Mesenchymal stem cell (in vitro differentiated cells and primary cell): ENCODE data around the gene GART.

Source experiments
- DNase-seq: peaks from one replicate; pipeline ENCODE4 v3.0.0-alpha.2; 2013
- H2AFZ ChIP-seq: one replicate; pipeline ENCODE4 v1.6.1; 2013; ENCODE audit warnings: low read depth, mild to moderate bottlenecking, control low read depth, inconsistent platforms, low read length, moderate library complexity
- H2AK5ac ChIP-seq: 2 replicates; pipeline ENCODE4 v1.6.1; 2013; ENCODE audit warnings: low read length, moderate library complexity, mild to moderate bottlenecking, inconsistent platforms; ENCODE audit not compliant: severe bottlenecking
- H2BK120ac ChIP-seq: one replicate; pipeline ENCODE4 v1.6.1; 2013; ENCODE audit warnings: low read depth, mild to moderate bottlenecking, inconsistent platforms, low read length, moderate library complexity
- H2BK12ac ChIP-seq, 2 experiments: one replicate each; pipeline ENCODE4 v1.6.1; 2013; ENCODE audit warnings: inconsistent platforms in 2 of 2, low read length in 2 of 2, mild to moderate bottlenecking in 2 of 2, moderate library complexity in 2 of 2, control low read depth in 1 of 2
- H2BK15ac ChIP-seq: one replicate; pipeline ENCODE4 v1.6.1; 2013; ENCODE audit warnings: mild to moderate bottlenecking, low read depth, inconsistent platforms; ENCODE audit not compliant: poor library complexity, severe bottlenecking
- H2BK5ac ChIP-seq: 2 replicates; pipeline ENCODE4 v1.6.1; 2013; ENCODE audit warnings: low read depth, mild to moderate bottlenecking, low read length, control low read depth, inconsistent platforms; ENCODE audit not compliant: poor library complexity, severe bottlenecking
- H3K14ac ChIP-seq, 2 experiments: one replicate each; pipeline ENCODE4 v1.6.1; 2013; ENCODE audit warnings: inconsistent platforms in 2 of 2, low read length in 2 of 2, control low read depth in 1 of 2, mild to moderate bottlenecking in 1 of 2, moderate library complexity in 1 of 2
- H3K18ac ChIP-seq, 2 experiments: one replicate each; pipeline ENCODE4 v1.6.1; 2013; ENCODE audit warnings: inconsistent platforms in 2 of 2, low read length in 2 of 2, control low read depth in 1 of 2, low read depth in 1 of 2, mild to moderate bottlenecking in 1 of 2
- H3K23ac ChIP-seq, 2 experiments: one replicate each; pipeline ENCODE4 v1.6.1; 2013; ENCODE audit warnings: inconsistent platforms in 2 of 2, low read length in 2 of 2, mild to moderate bottlenecking in 2 of 2, moderate library complexity in 2 of 2, control low read depth in 1 of 2
- H3K27ac ChIP-seq: 2 replicates; pipeline ENCODE4 v1.5.1; 2013; ENCODE audit warnings: mild to moderate bottlenecking, moderate library complexity, low read length, control low read depth, inconsistent platforms; ENCODE audit not compliant: poor library complexity, severe bottlenecking
- H3K27me3 ChIP-seq, 2 experiments: 2 replicates each; pipeline versions ENCODE4 v1.6.1 to v1.7.0; 2013; ENCODE audit warnings: low read length in 2 of 2, mild to moderate bottlenecking in 2 of 2, moderate library complexity in 2 of 2, control low read depth in 1 of 2, inconsistent platforms in 1 of 2; ENCODE audit not compliant: control insufficient read depth in 1 of 2, insufficient read depth in 1 of 2
- H3K36me3 ChIP-seq, 2 experiments: 2 replicates each; pipeline versions ENCODE4 v1.6.1 to v1.7.0; 2013; ENCODE audit warnings: low read length in 2 of 2, control low read depth in 1 of 2, inconsistent platforms in 1 of 2, low read depth in 1 of 2, mild to moderate bottlenecking in 1 of 2; ENCODE audit not compliant: insufficient read depth in 2 of 2, control insufficient read depth in 1 of 2
- H3K4ac ChIP-seq, 2 experiments: one replicate each; pipeline ENCODE4 v1.6.1; 2013; ENCODE audit warnings: inconsistent platforms in 2 of 2, low read length in 2 of 2, mild to moderate bottlenecking in 2 of 2, moderate library complexity in 2 of 2, control low read depth in 1 of 2, low read depth in 1 of 2
- H3K4me1 ChIP-seq: 2 replicates; pipeline ENCODE4 v1.6.1; 2013; ENCODE audit warnings: low read depth, low read length, control low read depth; ENCODE audit not compliant: control insufficient read depth, insufficient read depth
- H3K4me2 ChIP-seq: 2 replicates; pipeline ENCODE4 v1.6.1; 2013; ENCODE audit warnings: low read length, mild to moderate bottlenecking, inconsistent platforms; ENCODE audit not compliant: poor library complexity, severe bottlenecking
- H3K4me3 ChIP-seq, 2 experiments: 2 replicates each; pipeline versions ENCODE4 v1.5.1 to v1.7.0; 2013; ENCODE audit warnings: low read length in 2 of 2, mild to moderate bottlenecking in 2 of 2, control low read depth in 1 of 2, low read depth in 1 of 2; ENCODE audit not compliant: insufficient read depth in 1 of 2
- H3K79me1 ChIP-seq: replicated peaks from 2 replicates; pipeline ENCODE4 v1.6.1; 2013; ENCODE audit warnings: mild to moderate bottlenecking, control low read depth, low read length, inconsistent platforms; ENCODE audit not compliant: poor library complexity, severe bottlenecking
- H3K9ac ChIP-seq: 2 replicates; pipeline ENCODE4 v1.7.0; 2013; ENCODE audit warnings: mild to moderate bottlenecking, low read length, moderate library complexity
- H3K9me3 ChIP-seq: 2 replicates; pipeline ENCODE4 v1.7.0; 2013; ENCODE audit warnings: mild to moderate bottlenecking, low read length; ENCODE audit not compliant: control insufficient read depth
- H4K8ac ChIP-seq: one replicate; pipeline ENCODE4 v1.6.1; 2013; ENCODE audit warnings: inconsistent platforms, mild to moderate bottlenecking, low read length, moderate library complexity
- H4K91ac ChIP-seq: one replicate; pipeline ENCODE4 v1.6.1; 2013; ENCODE audit warnings: mild to moderate bottlenecking, low read length, inconsistent platforms
- WGBS: methylation state at CpG from one replicate; pipeline ENCODE4 v1.1.7; 2013; ENCODE audit warnings: mixed read lengths; 5-methylcytosine and 5-hydroxymethylcytosine counted together

Gene GART

DNA sequence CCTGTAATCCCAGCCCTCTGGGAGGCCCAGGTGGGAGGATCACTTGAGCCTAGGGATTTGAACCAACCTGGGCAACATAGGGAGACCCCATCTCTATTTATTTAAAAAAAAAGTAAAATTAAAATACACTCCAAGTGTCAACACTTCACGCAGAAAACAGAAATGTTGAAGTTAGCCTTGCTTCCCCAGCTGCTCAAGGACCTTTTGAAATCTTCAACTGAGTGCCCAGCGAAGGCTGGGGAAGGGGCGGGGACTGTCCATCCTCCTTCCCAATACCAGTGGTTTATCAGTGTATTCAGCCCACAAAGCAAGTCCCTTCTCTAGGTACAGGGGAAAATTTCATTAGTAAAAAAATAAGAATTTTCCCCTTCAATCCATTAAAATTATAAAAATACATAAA is 48.2 kb downstream of the GART start:
- H2BK5ac ChIP-seq: no peak overlapping the region
- no peak overlapping the region for H2BK15ac ChIP-seq
- H3K4me2 ChIP-seq: no peak overlapping the region
- H4K8ac ChIP-seq: no peak overlapping the region
- WGBS: 89% methylated on average over 1 of the region's 3 CpGs
- H3K9me3 ChIP-seq: no peaks in the 10 kb centered on the region
- peaks cover 0 to under 1% of the 10 kb centered on the region in 2 experiments for H3K36me3 ChIP-seq
- H3K18ac ChIP-seq: no peak overlapping the region
- no peak overlapping the region for H3K4me3 ChIP-seq
- DNase-seq: no peak
- no peaks in the 10 kb centered on the region for H3K4me1 ChIP-seq
- H3K4ac ChIP-seq: no peak overlapping the region
- H4K91ac ChIP-seq: no peak overlapping the region
- H3K27ac ChIP-seq: no peak overlapping the region
- no peak overlapping the region for H2BK120ac ChIP-seq
- no peak overlapping the region for H2BK12ac ChIP-seq
- no peak overlapping the region for H3K23ac ChIP-seq
- peaks cover 6 to 15% of the 10 kb centered on the region in 2 experiments for H3K27me3 ChIP-seq
- H3K9ac ChIP-seq: no peak overlapping the region
- no peak overlapping the region for H3K14ac ChIP-seq
- no peaks in the 10 kb centered on the region for H3K79me1 ChIP-seq
- no peak overlapping the region for H2AK5ac ChIP-seq
- no peak overlapping the region for H2AFZ ChIP-seq

- Histone ChIP-seq H2AFZ (no peak overlapping the region), H2AK5ac (no peak overlapping the region), H3K4ac (no peak overlapping the region), H2BK12ac (no peak overlapping the region), H4K8ac (no peak overlapping the region), H3K36me3 (peaks cover 0 to 6% of the 10 kb centered on the region in 2 experiments), H3K9ac (no peak overlapping the region), H3K9me3 (no peaks in the 10 kb centered on the region), H3K4me3 (no peak overlapping the region), H2BK120ac (no peak overlapping the region), H3K23ac (no peak overlapping the region), H2BK15ac (no peak overlapping the region), H3K79me1 (no peaks in the 10 kb centered on the region), H3K4me1 (no peaks in the 10 kb centered on the region), H3K27ac (no peak overlapping the region), H4K91ac (no peak overlapping the region), H3K27me3 (peaks cover 6 to 15% of the 10 kb centered on the region in 2 experiments), H3K14ac (no peak overlapping the region), H3K4me2 (no peak overlapping the region), H3K18ac (no peak overlapping the region), H2BK5ac (no peak overlapping the region)
- 100% methylated on average over 1 of the region's 2 CpGs for WGBS
- DNase-seq: peak; percentile 10
Observed at GRCh38 chr21:33492571-33492970, 49.3 kb downstream of the GART start.

DNA sequence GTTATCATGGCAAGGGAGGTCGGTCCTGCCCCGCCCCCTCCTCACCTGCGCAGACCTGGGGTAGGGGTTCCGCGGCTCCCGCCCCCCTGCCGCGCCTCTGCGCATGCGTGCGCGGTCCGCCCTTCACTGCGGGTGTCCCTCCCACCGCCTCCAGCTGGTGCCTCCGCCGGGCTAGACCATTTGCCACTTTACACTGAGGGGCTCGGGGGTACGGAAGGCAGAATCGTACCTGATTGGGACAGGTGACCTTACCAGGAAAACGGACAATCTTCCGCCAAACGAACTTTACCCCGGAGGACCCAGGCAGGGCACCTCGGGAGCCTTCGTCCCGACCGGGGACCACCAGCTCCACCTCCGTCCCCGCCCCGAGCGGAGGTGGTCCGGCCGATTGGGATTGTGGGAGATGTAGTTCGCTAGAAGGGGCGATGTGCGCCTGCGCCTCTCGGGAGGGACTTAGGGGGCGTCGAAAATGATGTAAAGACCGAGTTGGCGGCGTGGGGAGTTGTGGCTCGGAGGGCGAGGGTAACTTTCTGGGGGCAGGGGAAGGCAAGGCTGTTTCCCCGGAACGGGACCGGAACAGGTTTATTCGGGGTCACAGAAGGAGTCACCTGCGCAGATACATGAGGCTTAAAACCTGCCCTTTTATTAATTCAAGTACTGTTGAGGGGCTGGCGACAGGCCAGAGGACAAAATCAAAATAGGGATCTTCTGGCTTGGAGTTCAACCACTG is 50.4 kb downstream of the GART start, which contains the start of gene DNAJC28:
TSS of gene DNAJC28 (minus strand) at position 344 of the 730 bp plus-strand sequence. CDS start 2,323 bp downstream, outside the sequence.
- Histone ChIP-seq H3K4me1 (no peaks in the 10 kb centered on the region), H2BK12ac (no peak within 1 kb of the TSS), H3K23ac (peak within 1 kb of the TSS in 1 of 2 experiments; percentile 34), H2BK5ac (peak within 1 kb of the TSS; percentile 49), H2BK120ac (no peak within 1 kb of the TSS), H3K4me2 (peak within 1 kb of the TSS; percentile 66), H3K27ac (peak within 1 kb of the TSS; percentile 23), H3K4me3 (peak within 1 kb of the TSS; percentile 73 to 97), H3K27me3 (peaks cover 2 to 14% of the 10 kb centered on the region in 2 experiments), H3K14ac (peak within 1 kb of the TSS in 1 of 2 experiments; percentile 78), H2AK5ac (no peak within 1 kb of the TSS), H2AFZ (peak within 1 kb of the TSS; percentile 83), H3K79me1 (no peaks in the 10 kb centered on the region), H4K91ac (peak within 1 kb of the TSS; percentile 2), H2BK15ac (peak within 1 kb of the TSS; percentile 77), H3K36me3 (peaks cover 0 to 6% of the 10 kb centered on the region in 2 experiments), H3K18ac (peak within 1 kb of the TSS; percentile 60 to 86), H4K8ac (peak within 1 kb of the TSS; percentile 90), H3K9ac (peak within 1 kb of the TSS; percentile 94), H3K9me3 (no peaks in the 10 kb centered on the region), H3K4ac (no peak within 1 kb of the TSS)
- WGBS: 2% methylated on average over 52 of the region's 52 CpGs
- DNase-seq: peak; percentile 95

- H2BK120ac ChIP-seq: no peak overlapping the region
- H2AK5ac ChIP-seq: no peak overlapping the region
- no peak overlapping the region for H3K14ac ChIP-seq
- no peak overlapping the region for H3K23ac ChIP-seq
- H3K36me3 ChIP-seq: peaks cover 0 to 6% of the 10 kb centered on the region in 2 experiments
- peak overlapping the region in 1 of 2 experiments; percentile 26 for H3K18ac ChIP-seq
- peak overlapping the region; percentile 83 for H2AFZ ChIP-seq
- peak overlapping the region; percentile 73 to 97 for H3K4me3 ChIP-seq
- no peaks in the 10 kb centered on the region for H3K9me3 ChIP-seq
- no peak overlapping the region for H2BK15ac ChIP-seq
- DNase-seq: no peak
- H4K8ac ChIP-seq: peak overlapping the region; percentile 79
- no peaks in the 10 kb centered on the region for H3K79me1 ChIP-seq
- no peak overlapping the region for H2BK12ac ChIP-seq
- no peak overlapping the region for H3K27ac ChIP-seq
- H2BK5ac ChIP-seq: no peak overlapping the region
- H3K4me2 ChIP-seq: peak overlapping the region; percentile 66
- H3K4me1 ChIP-seq: no peaks in the 10 kb centered on the region
- H3K27me3 ChIP-seq: peaks cover 0 to 9% of the 10 kb centered on the region in 2 experiments
- no peak overlapping the region for H3K4ac ChIP-seq
- 33% methylated on average over 12 of the region's 12 CpGs for WGBS
- H3K9ac ChIP-seq: peak overlapping the region; percentile 94
- H4K91ac ChIP-seq: no peak overlapping the region
Observed at GRCh38 chr21:33490991-33491372, 50.9 kb downstream of the GART start.
